OCI-LY7 (cell line): Measurements from ENCODE around the gene SSTR5.

Source experiments
- EZH2phosphoT487 ChIP-seq: fragments of 200-600 bp; sonication (generic); IDR thresholded peaks from 2 replicates; pipeline ENCODE4 v1.6.1; 2018; ENCODE audit warnings: low read depth, borderline replicate concordance, mild to moderate bottlenecking, mixed run types, antibody characterized with exemption, low read length, moderate library complexity, mixed read lengths
- TF ChIP-seq, protein P1 (sequence below): fragments of 200-600 bp; sonication (generic); conservative IDR thresholded peaks from 2 replicates; pipeline ENCODE4 v1.5.1; 2014; ENCODE audit warnings: mild to moderate bottlenecking, antibody characterized with exemption, low read length, moderate library complexity, mixed read lengths

DNA sequence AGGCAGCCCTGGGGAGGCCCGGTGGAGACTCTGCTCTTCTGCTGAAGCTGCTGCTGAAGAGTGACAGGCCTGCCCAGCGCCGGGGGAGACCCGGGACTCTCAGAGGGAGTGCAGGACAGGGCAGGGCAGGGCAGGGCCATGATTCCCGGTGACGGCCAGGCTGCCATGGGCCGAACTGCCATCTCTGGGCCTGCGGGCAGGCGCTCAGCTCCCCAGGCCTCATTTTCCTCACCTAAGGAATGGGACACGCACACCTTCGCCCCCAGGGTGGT lies 22.6 kb upstream of the SSTR5 start:
- TF ChIP-seq, protein P1, sequence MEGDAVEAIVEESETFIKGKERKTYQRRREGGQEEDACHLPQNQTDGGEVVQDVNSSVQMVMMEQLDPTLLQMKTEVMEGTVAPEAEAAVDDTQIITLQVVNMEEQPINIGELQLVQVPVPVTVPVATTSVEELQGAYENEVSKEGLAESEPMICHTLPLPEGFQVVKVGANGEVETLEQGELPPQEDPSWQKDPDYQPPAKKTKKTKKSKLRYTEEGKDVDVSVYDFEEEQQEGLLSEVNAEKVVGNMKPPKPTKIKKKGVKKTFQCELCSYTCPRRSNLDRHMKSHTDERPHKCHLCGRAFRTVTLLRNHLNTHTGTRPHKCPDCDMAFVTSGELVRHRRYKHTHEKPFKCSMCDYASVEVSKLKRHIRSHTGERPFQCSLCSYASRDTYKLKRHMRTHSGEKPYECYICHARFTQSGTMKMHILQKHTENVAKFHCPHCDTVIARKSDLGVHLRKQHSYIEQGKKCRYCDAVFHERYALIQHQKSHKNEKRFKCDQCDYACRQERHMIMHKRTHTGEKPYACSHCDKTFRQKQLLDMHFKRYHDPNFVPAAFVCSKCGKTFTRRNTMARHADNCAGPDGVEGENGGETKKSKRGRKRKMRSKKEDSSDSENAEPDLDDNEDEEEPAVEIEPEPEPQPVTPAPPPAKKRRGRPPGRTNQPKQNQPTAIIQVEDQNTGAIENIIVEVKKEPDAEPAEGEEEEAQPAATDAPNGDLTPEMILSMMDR: no peak
- no peak for TF ChIP-seq EZH2phosphoT487
